Measurements from ENCODE around the gene SLC9A3.

GRCh38 chr5:516338-516925, 7.8 kb downstream of the SLC9A3 start:
- TF ChIP-seq CTCF (IDR thresholded peaks at IDR 0.05 in 2 of 3, conservative IDR thresholded peaks at IDR 0.05 in 1 of 3; ENCODE audit: borderline replicate concordance in 1 of 3, insufficient read depth in 1 of 3, low read depth in 2 of 3, low read length in 2 of 3) (no peak), SRF (IDR thresholded peaks at IDR 0.05; ENCODE audit: low read depth) (no peak), EZH2 (IDR thresholded peaks at IDR 0.05) (no peak), FOSL1 (IDR thresholded peaks at IDR 0.05; ENCODE audit: low read depth) (no peak), EZH2phosphoT487 (IDR thresholded peaks at IDR 0.05; ENCODE audit: borderline replicate concordance) (no peak)
